ENCODE measurements around the gene OGFOD1. TPM values are rescaled to one million over a fixed set of nuclear protein-coding genes. Genes with fewer than 3 reads are reported as not detected.
A peak's percentile ranks its signal among the peaks of the same experiment; 100 is the strongest.

The OGFOD1 gene
- total RNA-seq, 1 experiment from 2014 or later, result 51.6 TPM

DNA sequence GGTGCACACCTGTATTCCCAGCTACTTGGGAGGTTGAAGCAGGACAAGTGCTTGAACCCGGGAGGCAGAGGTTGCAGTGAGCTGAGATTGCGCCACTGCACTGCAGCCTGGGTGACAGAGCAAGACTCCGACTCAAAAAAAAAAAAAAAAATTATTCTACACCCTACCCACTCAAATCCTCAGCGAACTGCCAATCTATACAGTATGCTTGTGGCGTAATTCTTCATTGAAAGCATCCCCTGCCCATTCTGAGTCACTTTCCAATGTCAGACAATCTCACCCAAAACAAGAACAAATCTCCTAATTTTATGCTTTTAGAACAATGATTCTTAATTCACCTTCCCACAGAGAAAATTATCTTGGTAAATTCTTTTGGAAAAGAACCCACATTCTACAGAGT is 38.0 kb upstream of the OGFOD1 start:
- H3K79me2 ChIP-seq (ENCODE audit: insufficient read depth, low read length), result peaks cover 46% of the 10 kb centered on the region
- BruUV-seq (replicated peaks), result TSS peak; percentile 13
- H3K27me3 ChIP-seq (ENCODE audit: insufficient read depth, low read length), result no peaks in the 10 kb centered on the region
- peaks cover 2 to 13% of the 10 kb centered on the region in 2 experiments; a peak in 3 of 4 replicates for H3K36me3 ChIP-seq (ENCODE audit: control insufficient read depth in 1 of 2, insufficient read depth in 2 of 2, low read length in 2 of 2)
- no peak overlapping the region for H3K4me3 ChIP-seq (replicated peaks in 1 of 2; ENCODE audit: low read depth in 1 of 2, low read length in 2 of 2)
- H4K20me1 ChIP-seq (ENCODE audit: insufficient read depth), result no peaks in the 10 kb centered on the region
- CTCF ChIA-PET, result no interaction called here
- no peaks in the 10 kb centered on the region for H3K9me2 ChIP-seq (ENCODE audit: insufficient read depth)
- H3K9me3 ChIP-seq (ENCODE audit: control insufficient read depth in 1 of 2, insufficient read depth in 1 of 2, low read depth in 1 of 2, low read length in 2 of 2), result no peaks in the 10 kb centered on the region
- ATAC-seq, result no peak
- RAD21 ChIA-PET (ENCODE audit: low non-redundant PET in 1 of 2, low total read pairs in 2 of 2, uncharacterized antibody in 2 of 2, unreplicated experiment in 2 of 2), result no interaction called here
- POLR2A ChIA-PET, result no interaction called here
- no peak for DNase-seq (ENCODE audit: low read depth, low spot score)
- no peaks in the 10 kb centered on the region for H3K4me1 ChIP-seq (ENCODE audit: control insufficient read depth in 1 of 2, insufficient read depth in 2 of 2, low read length in 2 of 2)
- no peak overlapping the region for H3K4me2 ChIP-seq (ENCODE audit: low read length)
- H3K27ac ChIP-seq (ENCODE audit: low read depth, low read length), result no peak overlapping the region
- H3K9ac ChIP-seq (ENCODE audit: low read length), result no peak overlapping the region
- TF ChIP-seq, protein P1, sequence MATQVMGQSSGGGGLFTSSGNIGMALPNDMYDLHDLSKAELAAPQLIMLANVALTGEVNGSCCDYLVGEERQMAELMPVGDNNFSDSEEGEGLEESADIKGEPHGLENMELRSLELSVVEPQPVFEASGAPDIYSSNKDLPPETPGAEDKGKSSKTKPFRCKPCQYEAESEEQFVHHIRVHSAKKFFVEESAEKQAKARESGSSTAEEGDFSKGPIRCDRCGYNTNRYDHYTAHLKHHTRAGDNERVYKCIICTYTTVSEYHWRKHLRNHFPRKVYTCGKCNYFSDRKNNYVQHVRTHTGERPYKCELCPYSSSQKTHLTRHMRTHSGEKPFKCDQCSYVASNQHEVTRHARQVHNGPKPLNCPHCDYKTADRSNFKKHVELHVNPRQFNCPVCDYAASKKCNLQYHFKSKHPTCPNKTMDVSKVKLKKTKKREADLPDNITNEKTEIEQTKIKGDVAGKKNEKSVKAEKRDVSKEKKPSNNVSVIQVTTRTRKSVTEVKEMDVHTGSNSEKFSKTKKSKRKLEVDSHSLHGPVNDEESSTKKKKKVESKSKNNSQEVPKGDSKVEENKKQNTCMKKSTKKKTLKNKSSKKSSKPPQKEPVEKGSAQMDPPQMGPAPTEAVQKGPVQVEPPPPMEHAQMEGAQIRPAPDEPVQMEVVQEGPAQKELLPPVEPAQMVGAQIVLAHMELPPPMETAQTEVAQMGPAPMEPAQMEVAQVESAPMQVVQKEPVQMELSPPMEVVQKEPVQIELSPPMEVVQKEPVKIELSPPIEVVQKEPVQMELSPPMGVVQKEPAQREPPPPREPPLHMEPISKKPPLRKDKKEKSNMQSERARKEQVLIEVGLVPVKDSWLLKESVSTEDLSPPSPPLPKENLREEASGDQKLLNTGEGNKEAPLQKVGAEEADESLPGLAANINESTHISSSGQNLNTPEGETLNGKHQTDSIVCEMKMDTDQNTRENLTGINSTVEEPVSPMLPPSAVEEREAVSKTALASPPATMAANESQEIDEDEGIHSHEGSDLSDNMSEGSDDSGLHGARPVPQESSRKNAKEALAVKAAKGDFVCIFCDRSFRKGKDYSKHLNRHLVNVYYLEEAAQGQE (IDR thresholded peaks at IDR 0.05; ENCODE audit: low read depth), result no peak
- TF ChIP-seq ELF1 (IDR thresholded peaks at IDR 0.05; ENCODE audit: borderline replicate concordance, low read depth), result no peak
- TF ChIP-seq YY1 (IDR thresholded peaks at IDR 0.05; ENCODE audit: extremely low read depth, insufficient replicate concordance, low read depth, low read length), result no peak
- no peak for TF ChIP-seq TCF7L2 (IDR thresholded peaks at IDR 0.05; ENCODE audit: borderline replicate concordance, extremely low read depth, insufficient read depth, insufficient read length)
- TF ChIP-seq CEBPB (IDR thresholded peaks at IDR 0.05; ENCODE audit: low read depth), result no peak
- no peak for TF ChIP-seq SIN3A (IDR thresholded peaks at IDR 0.05; ENCODE audit: low read depth)
- no peak for TF ChIP-seq JUND (IDR thresholded peaks at IDR 0.05)
- TF ChIP-seq EGR1 (IDR thresholded peaks at IDR 0.05; ENCODE audit: low read depth), result no peak
- TF ChIP-seq RAD21 (IDR thresholded peaks at IDR 0.05; ENCODE audit: low read depth), result no peak
- TF ChIP-seq, protein P2, sequence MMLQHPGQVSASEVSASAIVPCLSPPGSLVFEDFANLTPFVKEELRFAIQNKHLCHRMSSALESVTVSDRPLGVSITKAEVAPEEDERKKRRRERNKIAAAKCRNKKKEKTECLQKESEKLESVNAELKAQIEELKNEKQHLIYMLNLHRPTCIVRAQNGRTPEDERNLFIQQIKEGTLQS (IDR thresholded peaks at IDR 0.05), result no peak
- TF ChIP-seq EZH2phosphoT487 (IDR thresholded peaks at IDR 0.05; ENCODE audit: borderline replicate concordance), result no peak
- TF ChIP-seq SRF (IDR thresholded peaks at IDR 0.05; ENCODE audit: low read depth), result no peak
- intact Hi-C loops (cut with micrococcal nuclease), result no loop called here
- H2AFZ ChIP-seq (ENCODE audit: low read depth, low read length, poor library complexity, severe bottlenecking), result no peak overlapping the region

All from HCT116 (cell line).